Stimulated activated naive CD4-positive, alpha-beta T cell (primary cell): ENCODE data around the gene OTUD7B.
A peak's percentile ranks its signal among the peaks of the same experiment; 100 is the strongest.
"Not testable (repeated sequence)": the region's sequence is repeated elsewhere in the genome, so short reads cannot be mapped to it uniquely, and the experiment has no call there.

Experiments
- DNase-seq, 6 experiments: peaks; one replicate each; lab custom pipeline; 2025; lab: John Stamatoyannopoulos, UW

The OTUD7B gene

GRCh38 chr1:150003801-150004200 lies 6.7 kb downstream of the OTUD7B start:
- DNase-seq = no peak

DNA sequence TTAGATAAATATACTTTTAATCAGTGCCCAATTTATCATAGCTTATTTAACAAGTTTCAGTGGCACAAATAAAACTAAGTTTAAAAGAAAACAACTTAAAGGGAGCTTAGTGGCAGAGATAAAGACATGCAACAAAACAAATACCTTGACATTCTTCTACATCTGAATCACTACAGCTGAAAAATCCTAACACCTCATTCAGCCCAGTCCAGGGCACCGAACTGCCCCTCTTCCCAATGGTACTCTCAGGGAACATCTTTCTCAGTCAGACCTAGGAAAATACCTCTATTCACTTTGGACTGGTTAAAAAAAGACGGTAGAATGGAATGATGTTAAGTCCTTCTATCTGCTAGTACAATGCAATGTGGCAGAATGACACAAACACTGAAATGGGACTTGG lies 8.3 kb downstream of the OTUD7B start:
- DNase-seq = no peak

DNA sequence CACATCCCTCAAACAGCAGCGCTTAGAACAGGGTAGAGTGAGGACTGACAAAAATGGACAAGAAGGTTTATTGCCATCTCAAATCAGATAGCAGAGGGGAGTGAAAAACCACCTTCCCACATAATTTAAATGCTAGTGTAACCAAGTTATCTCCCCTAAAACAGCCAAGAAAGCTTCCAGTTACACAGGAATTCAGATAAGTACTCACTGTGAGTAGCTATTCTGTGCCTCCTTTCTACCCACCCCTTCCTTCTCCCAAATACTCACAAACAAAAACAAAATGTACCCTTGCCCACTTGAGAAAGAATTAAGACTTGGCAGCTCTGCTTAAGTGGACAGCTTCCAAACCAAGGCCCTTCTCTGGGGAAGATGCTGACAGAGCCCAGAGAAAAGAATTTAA lies 9.1 kb downstream of the OTUD7B start:
- no peak for DNase-seq

DNA sequence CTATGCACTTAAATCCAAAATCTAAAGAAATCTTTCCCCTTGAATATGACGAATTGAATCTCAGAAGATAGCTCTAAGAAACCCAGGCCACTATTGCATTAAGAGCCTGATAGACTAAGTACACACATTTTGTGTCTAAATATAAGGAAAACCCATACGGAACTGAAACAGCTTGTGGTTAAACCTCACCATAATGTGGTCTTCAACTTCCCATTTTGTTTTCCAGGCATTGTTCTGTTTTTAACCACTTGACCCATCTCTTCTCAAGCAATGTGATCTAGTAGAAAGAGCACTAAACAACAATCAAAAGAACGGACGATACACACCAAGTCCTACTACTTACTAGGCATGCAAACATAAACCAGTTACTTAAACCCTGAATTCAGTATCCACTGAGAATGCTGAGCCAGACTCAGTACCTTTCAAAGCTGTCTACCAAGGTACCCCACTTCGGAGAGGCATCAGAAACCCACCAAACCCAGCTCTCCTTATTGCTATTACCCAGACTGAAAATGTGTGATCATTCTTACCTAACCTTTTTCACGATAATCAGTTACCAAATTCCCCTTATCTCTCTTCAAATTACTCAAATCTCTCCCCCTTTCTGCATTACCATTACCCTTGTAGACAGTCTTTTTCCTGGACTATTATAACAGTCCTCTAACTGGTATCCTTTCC lies 12.8 kb downstream of the OTUD7B start:
- no peak for DNase-seq

DNA sequence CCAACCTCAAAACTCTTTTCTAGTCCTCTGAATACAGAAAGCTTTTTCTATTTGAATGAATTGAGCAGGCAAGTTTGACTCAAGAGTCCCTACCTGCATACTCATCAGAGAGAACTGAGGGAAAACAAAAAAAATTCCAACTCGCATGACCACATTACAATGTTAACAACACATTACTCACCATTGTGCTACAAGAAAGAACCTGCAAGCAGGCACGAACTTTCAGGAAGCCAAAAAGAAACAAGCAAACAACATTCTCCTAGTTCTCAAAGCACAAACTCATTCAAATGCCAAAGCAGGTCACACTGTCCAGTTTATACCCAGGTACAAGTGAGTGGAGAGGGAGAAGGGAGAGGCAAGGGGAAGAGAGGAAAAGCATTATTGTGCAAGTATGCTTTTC lies 14.6 kb downstream of the OTUD7B start:
- no peak for DNase-seq

DNA sequence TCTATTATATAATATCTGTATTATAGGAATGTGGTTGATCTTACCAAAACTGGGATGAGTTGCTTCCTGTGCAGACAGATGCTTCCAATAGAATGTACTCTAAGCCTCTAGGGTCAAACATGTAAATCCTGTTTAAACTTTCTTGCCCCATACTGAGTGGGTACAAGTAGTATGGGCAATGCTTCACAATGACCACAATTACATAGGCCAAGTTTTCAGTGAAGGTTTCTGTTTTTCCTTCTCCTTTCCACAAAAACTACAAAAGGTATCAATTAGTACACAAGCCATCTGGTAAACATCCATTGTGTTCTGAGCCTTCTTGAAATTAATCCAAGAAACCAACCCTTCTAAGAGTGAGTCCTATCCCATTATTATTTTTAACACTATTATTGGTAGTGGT lies 16.8 kb downstream of the OTUD7B start:
- DNase-seq = no peak

GRCh38 chr1:149993181-149993580 lies 17.3 kb downstream of the OTUD7B start:
- DNase-seq = no peak

GRCh38 chr1:149987297-149987595 lies 23.3 kb downstream of the OTUD7B start:
- no peak for DNase-seq

DNA sequence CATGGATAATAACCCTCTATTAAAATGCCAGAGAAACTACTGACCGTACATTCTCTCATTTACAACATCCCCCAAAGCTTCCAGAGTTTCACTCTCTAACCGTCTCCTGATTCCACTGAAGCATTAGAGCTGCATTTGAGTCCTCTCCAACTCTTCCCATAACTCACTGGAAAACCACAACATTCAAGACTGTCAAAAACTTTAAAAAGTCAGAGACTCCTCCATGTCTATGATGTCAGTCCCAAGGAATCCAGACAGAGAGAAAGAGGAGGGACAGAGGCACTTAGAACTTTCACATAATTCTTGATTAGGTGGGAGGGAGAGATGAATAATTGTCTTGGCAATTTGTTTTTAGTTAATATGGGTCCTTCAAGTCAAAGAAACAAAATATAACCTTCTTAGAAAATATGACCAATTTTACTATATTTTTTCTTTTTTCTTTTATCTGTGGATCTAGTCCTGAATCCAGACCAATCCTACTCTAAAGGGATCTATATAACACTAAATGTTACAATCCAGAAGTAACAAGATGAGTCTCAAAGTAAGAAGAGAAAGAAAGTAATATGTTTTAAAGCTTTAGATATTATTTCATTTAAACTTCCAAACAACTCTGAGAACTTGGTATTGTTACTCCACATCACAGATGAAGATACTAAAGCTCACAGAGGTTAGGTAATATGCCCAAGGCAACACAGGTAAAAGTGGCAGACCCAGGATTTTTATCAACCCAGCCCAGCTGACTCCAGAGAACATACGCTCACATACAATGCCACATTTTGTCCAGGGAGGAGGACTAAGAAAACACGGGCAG lies 23.8 kb downstream of the OTUD7B start:
- DNase-seq = no peak

DNA sequence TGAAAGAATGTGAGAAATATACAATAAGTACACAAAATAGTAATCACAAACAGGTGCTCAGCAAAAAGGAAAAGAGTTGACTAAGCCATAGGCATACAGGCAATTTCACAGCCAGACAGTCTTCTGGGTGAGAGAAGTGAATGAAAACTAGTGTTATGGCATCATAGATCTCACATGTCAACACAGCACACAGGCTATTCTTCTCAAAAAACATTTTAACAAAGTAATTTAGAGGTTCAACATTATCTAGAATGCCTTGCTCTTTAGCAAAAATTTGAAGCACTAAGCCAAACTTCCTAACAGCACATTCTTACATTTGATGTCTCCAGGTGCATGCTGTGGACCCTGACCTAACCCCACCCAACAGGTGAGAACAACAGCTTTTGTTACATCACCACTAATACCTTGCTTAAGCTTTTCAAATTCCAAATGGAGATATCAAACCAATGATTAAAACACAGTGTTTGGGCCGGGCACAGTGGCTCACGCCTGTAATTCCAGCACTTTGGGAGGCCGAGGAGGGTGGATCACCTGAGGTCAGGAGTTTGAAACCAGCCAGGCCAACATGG lies 30.5 kb downstream of the OTUD7B start:
- no peak for DNase-seq

- DNase-seq = no peak
Measured at GRCh38 chr1:149979245-149979971, 31.1 kb downstream of the OTUD7B start.

DNA sequence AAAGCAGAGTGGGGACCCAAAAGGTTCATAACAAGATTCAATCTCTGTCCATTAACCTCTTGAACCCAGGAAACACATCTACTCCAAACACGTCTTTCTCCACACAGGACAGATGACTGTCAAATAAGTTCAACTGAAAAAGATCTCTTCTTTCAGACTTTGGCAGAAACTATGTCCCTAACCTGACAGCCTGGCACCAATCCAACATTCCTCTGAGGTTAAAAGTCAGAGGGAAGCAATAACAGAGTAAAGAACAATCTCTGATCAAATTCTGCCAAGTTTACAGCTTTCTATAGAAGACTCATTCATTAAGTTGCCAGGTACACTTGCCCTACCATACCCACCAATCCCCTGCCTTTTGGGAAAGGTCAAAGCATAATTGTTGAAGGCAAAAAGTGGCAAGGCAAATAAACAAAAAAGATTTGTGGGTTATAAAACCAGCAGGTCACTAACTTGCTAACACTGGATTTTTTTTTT lies 31.9 kb downstream of the OTUD7B start:
- no peak for DNase-seq

- no peak for DNase-seq
Measured at GRCh38 chr1:149977345-149977744, 33.2 kb downstream of the OTUD7B start.

- no peak for DNase-seq
Measured at GRCh38 chr1:149972547-149972946, 38.0 kb downstream of the OTUD7B start.

GRCh38 chr1:149967646-149968045 lies 42.9 kb downstream of the OTUD7B start:
- no peak for DNase-seq

- DNase-seq = no peak
Measured at GRCh38 chr1:149967041-149967440, 43.5 kb downstream of the OTUD7B start.

DNA sequence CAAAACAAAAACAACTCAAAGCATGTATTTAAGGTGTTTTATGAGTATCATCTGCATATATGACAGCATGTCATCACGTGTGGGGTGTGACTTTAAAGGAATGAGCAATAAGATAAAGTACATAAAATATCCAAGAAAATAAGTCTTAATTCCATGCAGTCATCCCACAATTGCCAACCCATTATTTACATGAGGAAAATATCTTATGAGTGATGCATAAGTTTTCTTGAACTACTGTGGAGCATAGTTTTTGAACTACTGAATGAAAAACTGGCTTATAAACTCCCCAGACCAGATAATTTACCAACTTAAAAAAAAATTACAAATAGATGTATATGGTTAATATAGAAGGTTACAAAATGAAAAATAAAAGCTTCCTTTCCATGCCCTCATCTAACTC lies 44.1 kb downstream of the OTUD7B start:
- no peak for DNase-seq

DNA sequence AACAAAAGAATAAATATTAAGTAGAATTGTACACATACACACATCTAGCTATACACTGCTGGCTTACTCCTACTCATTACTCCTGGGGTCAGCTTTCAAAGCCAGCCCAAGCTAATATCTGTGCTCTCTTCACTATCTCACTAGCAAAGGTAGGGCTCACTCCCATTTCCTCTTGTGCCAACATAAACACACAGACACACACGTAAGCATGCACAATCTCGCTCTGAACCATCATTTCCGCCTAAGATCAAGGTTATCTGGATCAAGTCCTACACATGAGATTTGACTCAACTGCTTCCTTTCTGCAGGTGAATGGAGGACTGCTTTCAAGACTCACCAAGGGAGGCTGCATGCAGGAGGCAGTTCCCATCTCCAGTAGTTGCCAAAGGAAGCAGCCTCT lies 45.1 kb downstream of the OTUD7B start:
- peak in 3 of 6 experiments; percentile 2 to 9 (median 6) for DNase-seq

- DNase-seq = no peak
Measured at GRCh38 chr1:149963358-149963757, 47.2 kb downstream of the OTUD7B start.

DNA sequence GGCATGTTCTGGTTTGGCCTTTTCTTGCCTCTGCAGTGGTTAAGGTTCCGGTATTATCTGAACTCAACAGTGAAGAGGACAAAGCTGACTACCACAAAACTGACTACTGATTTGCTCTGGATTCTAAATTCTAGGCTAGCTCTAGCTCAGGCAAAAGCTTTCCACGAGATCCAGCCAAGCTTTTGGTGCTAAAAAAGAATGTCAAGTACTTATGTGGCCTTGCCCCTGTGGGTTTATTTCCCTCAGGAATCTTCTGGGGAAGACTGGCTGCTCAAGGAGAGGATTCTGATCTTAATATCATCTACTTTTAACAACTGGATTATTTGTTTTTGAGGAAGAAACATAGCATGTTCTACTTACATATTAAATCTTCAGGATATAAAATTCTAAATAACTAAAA lies 47.8 kb downstream of the OTUD7B start:
- no peak for DNase-seq

GRCh38 chr1:149962039-149962647 lies 48.4 kb downstream of the OTUD7B start:
- DNase-seq = peak in 5 of 6 experiments; percentile 3 to 67 (median 33)

GRCh38 chr1:149957548-149957947 lies 53.0 kb downstream of the OTUD7B start:
- not testable (repeated sequence) for DNase-seq
